ENCODE results near the gene GPALPP1.
"Not testable (repeated sequence)": the region's sequence is repeated elsewhere in the genome, so short reads cannot be mapped to it uniquely, and the experiment has no call there.

The GPALPP1 gene

DNA sequence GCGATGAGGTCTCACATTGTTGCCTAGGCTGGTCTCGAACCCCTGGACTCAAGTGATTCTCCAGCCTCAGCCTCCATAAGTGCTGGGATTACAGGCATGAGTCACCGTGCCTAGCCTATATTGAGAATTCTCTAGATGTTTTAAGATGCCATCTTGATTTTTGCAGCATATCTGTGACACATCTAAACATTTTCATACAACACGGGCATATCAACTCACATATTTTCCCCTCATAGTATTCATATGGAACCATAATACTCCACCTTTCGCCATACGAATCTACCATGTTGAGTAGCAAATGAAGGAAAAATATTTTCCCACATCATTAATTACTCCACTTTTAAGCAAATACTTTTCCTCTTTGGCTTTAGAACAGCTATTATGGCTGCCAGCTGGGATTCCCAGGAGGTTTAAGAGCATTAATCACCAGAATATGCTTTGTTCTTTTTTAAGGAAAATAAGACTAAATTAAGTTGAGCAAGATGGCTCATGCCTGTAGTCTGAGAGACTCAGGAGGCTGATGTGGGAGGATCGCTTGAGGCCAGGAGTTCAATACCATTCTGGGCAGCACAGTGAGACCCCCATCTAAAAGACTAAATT lies 74.0 kb downstream of the GPALPP1 start:
- no peak for DNase-seq (ENCODE audit: low read depth, low spot score)

DNA sequence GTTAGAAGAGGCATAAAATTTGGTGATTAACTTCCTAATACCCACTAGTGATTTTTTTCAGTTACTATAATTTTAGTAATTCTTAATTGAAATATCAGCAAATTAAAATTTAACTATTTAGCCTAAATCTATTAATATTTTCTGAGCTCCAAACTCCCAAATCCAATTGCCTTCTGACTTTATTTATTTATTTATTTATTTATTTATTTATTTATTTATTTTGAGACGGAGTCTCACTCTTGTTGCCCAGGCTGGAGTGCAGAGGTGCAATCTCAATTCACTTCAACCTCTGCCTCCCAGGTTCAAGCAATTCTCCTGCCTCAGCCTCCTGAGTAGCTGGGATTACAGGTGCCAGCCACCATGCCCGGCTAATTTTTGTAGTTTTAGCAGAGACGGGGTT lies 74.6 kb downstream of the GPALPP1 start:
- not testable (repeated sequence) for DNase-seq (ENCODE audit: low read depth, low spot score)

DNA sequence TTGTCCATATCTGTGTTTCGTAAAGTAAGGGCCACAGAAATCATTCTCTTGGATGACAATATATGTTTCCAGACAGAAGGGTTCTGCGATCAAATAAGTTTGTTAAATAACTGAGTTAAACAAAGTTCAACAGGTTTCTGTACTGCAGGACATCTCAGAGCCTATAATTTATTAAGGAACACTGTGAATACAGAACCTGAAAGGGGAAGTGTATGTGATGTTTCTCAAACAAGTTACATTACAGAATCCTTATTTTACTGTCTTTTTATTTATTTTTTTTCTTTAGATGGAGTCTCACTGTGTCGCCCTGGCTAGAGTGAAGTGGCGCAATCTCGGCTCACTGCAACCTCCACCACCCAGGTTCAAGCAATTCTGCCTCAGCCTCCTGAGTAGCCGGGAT lies 75.6 kb downstream of the GPALPP1 start:
- DNase-seq (ENCODE audit: low read depth, low spot score) = no peak

DNA sequence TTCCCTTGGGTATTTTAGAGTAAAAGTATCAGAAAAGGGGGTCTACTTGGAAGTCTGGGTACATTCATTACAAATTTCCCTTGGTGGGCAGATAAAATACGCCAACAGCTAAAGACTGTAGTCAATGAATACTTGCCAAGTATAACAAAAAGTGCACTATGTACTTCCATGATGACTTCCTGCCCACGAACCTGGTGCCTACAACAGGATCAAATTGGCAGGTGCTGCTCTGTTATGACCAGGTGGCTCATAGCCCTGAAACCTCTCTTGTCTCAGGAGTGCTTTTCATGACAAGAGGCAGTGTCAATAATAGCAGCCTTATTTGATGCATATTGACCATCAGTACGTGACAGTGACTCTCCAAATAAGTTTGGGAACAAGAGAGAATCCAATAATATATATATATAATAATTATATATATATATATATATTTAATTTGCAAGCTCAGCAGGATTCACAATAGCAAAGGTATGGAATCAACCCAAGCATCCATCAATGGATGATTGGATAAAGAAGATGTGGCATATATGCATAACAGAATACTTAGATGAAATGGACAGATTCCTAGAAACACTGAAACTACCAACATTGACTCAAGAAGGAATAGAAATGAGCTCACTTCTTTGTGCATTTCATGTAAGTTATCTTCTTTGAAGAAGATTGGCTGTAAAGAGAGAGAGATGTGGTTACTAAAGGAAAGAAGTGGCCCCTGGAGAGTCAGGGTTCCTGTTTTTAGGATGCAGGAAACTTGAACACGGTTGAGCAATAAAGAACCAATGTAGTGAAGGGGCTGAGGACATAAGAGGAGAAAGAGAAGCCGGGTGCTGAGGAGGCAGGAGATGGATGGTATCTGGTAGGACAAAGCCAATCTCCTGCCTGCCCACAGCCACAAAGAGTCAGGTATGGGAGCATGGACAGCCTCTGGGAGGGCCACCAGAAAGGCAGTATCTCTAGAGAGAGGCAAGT lies 79.0 kb downstream of the GPALPP1 start:
- no peak for DNase-seq (ENCODE audit: low read depth, low spot score)

DNA sequence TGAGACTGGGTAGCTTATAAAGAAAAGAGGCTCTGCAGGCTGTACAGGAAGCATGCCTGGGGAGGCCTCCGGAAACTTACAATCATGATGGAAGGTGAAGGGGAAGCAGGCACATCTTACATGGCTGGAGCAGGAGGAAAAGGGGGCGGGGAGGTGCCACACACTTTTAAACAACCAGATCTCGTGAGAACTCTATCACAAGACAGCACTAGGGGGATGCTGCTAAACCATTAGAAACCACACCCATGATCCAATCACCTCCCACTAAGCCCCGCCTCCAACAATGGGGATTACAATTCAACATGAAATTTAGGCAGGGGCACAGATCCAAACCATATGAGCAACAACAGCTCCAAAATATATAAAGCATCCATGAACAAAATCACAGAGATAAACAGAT lies 84.5 kb downstream of the GPALPP1 start:
- no peak for DNase-seq (ENCODE audit: low read depth, low spot score)

DNA sequence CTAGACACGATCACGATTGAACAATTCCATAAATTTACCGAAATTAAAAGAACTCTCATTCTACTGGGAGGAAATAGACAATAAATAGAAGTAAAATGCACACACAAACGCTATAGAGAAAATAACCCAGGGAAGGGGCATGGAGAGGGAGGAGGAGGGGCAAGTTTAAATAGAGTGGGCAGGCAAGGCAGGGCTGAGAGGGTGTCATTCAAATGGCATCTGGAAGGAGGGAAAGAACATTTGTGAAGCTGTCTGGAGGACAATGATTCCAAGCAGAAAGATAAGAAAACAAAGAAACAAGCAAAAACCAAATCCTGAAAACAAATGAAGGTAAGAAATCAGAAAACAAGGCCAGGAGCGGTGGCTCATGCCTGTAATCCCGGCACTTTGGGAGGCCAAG lies 85.4 kb downstream of the GPALPP1 start:
- no peak for DNase-seq (ENCODE audit: low read depth, low spot score)

DNA sequence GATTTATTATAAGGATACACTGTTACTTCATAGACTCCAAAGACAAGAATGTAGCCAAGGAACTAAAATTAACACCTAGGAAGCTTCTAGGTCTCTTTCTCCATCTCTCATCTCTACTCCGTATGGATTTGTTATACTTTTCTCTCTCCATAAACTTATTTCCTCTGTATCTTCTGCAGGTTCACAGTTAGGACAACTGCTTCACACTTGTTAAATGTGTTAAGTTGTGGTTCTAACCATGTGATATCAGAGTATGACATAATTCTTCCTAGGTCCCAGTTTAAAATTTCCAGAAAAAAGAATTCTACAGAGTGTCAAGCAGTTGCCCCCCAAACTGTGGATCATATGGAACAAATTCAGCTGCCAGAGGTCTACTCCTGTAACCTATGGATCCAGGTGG lies 88.7 kb downstream of the GPALPP1 start:
- DNase-seq (ENCODE audit: low read depth, low spot score) = no peak
